ENCODE data around the gene CMTM8.
"Not testable (repeated sequence)": the region's sequence is repeated elsewhere in the genome, so short reads cannot be mapped to it uniquely, and the experiment has no call there.

CMTM8 gene

GRCh38 chr3:32375596-32375930 is 137.1 kb downstream of the CMTM8 start:
- no peak for DNase-seq (ENCODE audit: low read depth, low spot score)

GRCh38 chr3:32376115-32376514 is 137.6 kb downstream of the CMTM8 start:
- no peak for DNase-seq (ENCODE audit: low read depth, low spot score)

- no peak for DNase-seq (ENCODE audit: low read depth, low spot score)
These were observed 141.5 kb downstream of the CMTM8 start for GRCh38 chr3:32379831-32380500.

GRCh38 chr3:32381922-32382321 is 143.4 kb downstream of the CMTM8 start:
- DNase-seq (ENCODE audit: low read depth, low spot score): no peak

- DNase-seq (ENCODE audit: low read depth, low spot score): no peak
These were observed 144.7 kb downstream of the CMTM8 start for GRCh38 chr3:32383136-32383711.

GRCh38 chr3:32384938-32385337 is 146.5 kb downstream of the CMTM8 start:
- DNase-seq (ENCODE audit: low read depth, low spot score): no peak

GRCh38 chr3:32387512-32387911 is 149.0 kb downstream of the CMTM8 start:
- DNase-seq (ENCODE audit: low read depth, low spot score): no peak

- not testable (repeated sequence) for DNase-seq (ENCODE audit: low read depth, low spot score)
These were observed 151.1 kb downstream of the CMTM8 start for GRCh38 chr3:32389577-32389976.

- no peak for DNase-seq (ENCODE audit: low read depth, low spot score)
These were observed 153.4 kb downstream of the CMTM8 start, which contains the start of gene CMTM7 for GRCh38 chr3:32391643-32392535. Gene CMTM7, plus strand, starts transcription at chr3:32391853. Its CDS starts 54 bp downstream, at chr3:32391907.

GRCh38 chr3:32392536-32393302 is 154.2 kb downstream of the CMTM8 start:
- no peak for DNase-seq (ENCODE audit: low read depth, low spot score)

- no peak for DNase-seq (ENCODE audit: low read depth, low spot score)
These were observed 157.0 kb downstream of the CMTM8 start for GRCh38 chr3:32395496-32395895.

GRCh38 chr3:32397941-32398340 is 159.5 kb downstream of the CMTM8 start:
- no peak for DNase-seq (ENCODE audit: low read depth, low spot score)

- DNase-seq (ENCODE audit: low read depth, low spot score): no peak
These were observed 160.1 kb downstream of the CMTM8 start for GRCh38 chr3:32398531-32398930.

- no peak for DNase-seq (ENCODE audit: low read depth, low spot score)
These were observed 160.6 kb downstream of the CMTM8 start for GRCh38 chr3:32399030-32399620.

GRCh38 chr3:32401126-32401525 is 162.6 kb downstream of the CMTM8 start:
- DNase-seq (ENCODE audit: low read depth, low spot score): no peak

- DNase-seq (ENCODE audit: low read depth, low spot score): no peak
These were observed 163.1 kb downstream of the CMTM8 start for GRCh38 chr3:32401556-32402081.

- DNase-seq (ENCODE audit: low read depth, low spot score): no peak
These were observed 165.2 kb downstream of the CMTM8 start for GRCh38 chr3:32403663-32404062.

GRCh38 chr3:32404714-32405113 is 166.2 kb downstream of the CMTM8 start:
- no peak for DNase-seq (ENCODE audit: low read depth, low spot score)

GRCh38 chr3:32405155-32405554 is 166.7 kb downstream of the CMTM8 start:
- DNase-seq (ENCODE audit: low read depth, low spot score): no peak

- no peak for DNase-seq (ENCODE audit: low read depth, low spot score)
These were observed 167.3 kb downstream of the CMTM8 start for GRCh38 chr3:32405711-32406323.

Data from activated CD4-positive, CD25-positive, alpha-beta regulatory T cell treated with anti-CD3 and anti-CD28 coated beads, Interleukin-2, amount 50 U/mL, for 16 hours (primary cell).